A673 (cell line): Measurements from ENCODE around the gene PTPRQ.

Experiments used
- EZH2 ChIP-seq: fragments of 200-600 bp; sonication (generic); IDR thresholded peaks from 2 replicates; pipeline ENCODE4 v1.6.1; 2017; ENCODE audit warnings: borderline replicate concordance, low read depth, mild to moderate bottlenecking, mixed read lengths, antibody characterized with exemption, low read length; ENCODE audit not compliant: poor library complexity, severe bottlenecking
- TF ChIP-seq, protein P1 (sequence below): fragments of 300-800, 200-600 bp; sonication (generic); conservative IDR thresholded peaks from 2 replicates; pipeline ENCODE4 v1.5.1; 2017; ENCODE audit warnings: low read depth, mild to moderate bottlenecking, antibody characterized with exemption, low read length, moderate library complexity, mixed read lengths

- TF ChIP-seq, protein P1, sequence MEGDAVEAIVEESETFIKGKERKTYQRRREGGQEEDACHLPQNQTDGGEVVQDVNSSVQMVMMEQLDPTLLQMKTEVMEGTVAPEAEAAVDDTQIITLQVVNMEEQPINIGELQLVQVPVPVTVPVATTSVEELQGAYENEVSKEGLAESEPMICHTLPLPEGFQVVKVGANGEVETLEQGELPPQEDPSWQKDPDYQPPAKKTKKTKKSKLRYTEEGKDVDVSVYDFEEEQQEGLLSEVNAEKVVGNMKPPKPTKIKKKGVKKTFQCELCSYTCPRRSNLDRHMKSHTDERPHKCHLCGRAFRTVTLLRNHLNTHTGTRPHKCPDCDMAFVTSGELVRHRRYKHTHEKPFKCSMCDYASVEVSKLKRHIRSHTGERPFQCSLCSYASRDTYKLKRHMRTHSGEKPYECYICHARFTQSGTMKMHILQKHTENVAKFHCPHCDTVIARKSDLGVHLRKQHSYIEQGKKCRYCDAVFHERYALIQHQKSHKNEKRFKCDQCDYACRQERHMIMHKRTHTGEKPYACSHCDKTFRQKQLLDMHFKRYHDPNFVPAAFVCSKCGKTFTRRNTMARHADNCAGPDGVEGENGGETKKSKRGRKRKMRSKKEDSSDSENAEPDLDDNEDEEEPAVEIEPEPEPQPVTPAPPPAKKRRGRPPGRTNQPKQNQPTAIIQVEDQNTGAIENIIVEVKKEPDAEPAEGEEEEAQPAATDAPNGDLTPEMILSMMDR = no peak
- no peak for TF ChIP-seq EZH2
Observed at GRCh38 chr12:80721326-80721725, 277.3 kb downstream of the PTPRQ start.
